Measurements from ENCODE around the gene SHBG. TPM values are rescaled to one million over a fixed set of nuclear protein-coding genes. Genes with fewer than 3 reads are reported as not detected.
A peak's percentile ranks its signal among the peaks of the same experiment; 100 is the strongest.

SHBG gene
- total and polyA plus RNA-seq, 10 of the 15 experiments (the other 5 are each of a cell fraction or from before 2014, with no cell fraction given) = not detected

DNA sequence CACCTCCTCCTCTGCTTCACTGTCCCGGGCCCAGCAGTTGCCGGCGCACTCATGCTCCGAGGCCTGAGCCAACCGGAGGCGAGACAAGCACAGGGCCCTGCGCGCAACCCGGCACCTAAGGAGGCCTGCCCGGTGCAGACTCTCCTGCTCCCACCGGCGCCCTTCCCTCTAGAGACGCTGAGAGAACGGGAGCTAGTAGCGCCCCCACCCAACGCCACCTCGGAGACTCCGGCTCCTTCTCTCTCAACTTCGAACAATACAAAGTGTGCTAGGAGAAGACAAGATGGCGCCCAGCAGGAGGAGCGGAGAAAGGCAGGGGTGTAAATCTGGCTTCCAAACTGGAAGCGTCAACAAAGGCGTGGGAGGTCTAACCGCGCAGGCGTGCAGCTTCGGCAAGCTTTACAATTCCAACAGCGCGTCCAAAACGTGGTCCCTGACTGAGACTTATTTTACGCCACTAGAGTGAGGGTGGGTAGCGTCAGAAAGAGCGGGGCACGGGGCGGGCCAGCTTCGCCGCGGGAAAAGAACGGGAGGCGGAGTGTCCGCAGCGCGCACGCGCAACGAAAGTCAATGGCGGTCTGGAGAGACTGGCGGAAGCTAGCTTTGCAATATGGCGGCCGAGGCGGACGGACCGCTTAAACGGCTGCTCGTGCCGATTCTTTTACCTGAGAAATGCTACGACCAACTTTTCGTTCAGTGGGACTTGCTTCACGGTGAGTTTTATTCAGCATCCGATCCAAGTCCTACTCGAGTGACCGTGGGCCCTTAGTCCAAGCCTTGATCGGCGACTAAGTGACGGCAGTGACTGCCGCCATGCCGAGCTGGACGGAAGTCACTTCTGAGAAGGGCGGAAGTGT lies 46.5 kb upstream of the SHBG start, which contains the start of gene MPDU1 (continued):
- TF ChIP-seq SP1 (IDR thresholded peaks at IDR 0.05; ENCODE audit: low read depth, low read length) = peak; percentile 16
- TF ChIP-seq, protein P1, sequence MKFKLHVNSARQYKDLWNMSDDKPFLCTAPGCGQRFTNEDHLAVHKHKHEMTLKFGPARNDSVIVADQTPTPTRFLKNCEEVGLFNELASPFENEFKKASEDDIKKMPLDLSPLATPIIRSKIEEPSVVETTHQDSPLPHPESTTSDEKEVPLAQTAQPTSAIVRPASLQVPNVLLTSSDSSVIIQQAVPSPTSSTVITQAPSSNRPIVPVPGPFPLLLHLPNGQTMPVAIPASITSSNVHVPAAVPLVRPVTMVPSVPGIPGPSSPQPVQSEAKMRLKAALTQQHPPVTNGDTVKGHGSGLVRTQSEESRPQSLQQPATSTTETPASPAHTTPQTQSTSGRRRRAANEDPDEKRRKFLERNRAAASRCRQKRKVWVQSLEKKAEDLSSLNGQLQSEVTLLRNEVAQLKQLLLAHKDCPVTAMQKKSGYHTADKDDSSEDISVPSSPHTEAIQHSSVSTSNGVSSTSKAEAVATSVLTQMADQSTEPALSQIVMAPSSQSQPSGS (IDR thresholded peaks at IDR 0.05; ENCODE audit: low read length) = no peak
- peak in 1 of 2 experiments; percentile 78; a peak in 1 of 4 replicates for TF ChIP-seq BHLHE40 (IDR thresholded peaks at IDR 0.05; ENCODE audit: borderline replicate concordance in 1 of 2, low read depth in 2 of 2, low read length in 1 of 2)
- peak; percentile 9; the same call in 1 of the 2 replicates for TF ChIP-seq EED (IDR thresholded peaks at IDR 0.05; ENCODE audit: low read depth)
- TF ChIP-seq, protein P2, sequence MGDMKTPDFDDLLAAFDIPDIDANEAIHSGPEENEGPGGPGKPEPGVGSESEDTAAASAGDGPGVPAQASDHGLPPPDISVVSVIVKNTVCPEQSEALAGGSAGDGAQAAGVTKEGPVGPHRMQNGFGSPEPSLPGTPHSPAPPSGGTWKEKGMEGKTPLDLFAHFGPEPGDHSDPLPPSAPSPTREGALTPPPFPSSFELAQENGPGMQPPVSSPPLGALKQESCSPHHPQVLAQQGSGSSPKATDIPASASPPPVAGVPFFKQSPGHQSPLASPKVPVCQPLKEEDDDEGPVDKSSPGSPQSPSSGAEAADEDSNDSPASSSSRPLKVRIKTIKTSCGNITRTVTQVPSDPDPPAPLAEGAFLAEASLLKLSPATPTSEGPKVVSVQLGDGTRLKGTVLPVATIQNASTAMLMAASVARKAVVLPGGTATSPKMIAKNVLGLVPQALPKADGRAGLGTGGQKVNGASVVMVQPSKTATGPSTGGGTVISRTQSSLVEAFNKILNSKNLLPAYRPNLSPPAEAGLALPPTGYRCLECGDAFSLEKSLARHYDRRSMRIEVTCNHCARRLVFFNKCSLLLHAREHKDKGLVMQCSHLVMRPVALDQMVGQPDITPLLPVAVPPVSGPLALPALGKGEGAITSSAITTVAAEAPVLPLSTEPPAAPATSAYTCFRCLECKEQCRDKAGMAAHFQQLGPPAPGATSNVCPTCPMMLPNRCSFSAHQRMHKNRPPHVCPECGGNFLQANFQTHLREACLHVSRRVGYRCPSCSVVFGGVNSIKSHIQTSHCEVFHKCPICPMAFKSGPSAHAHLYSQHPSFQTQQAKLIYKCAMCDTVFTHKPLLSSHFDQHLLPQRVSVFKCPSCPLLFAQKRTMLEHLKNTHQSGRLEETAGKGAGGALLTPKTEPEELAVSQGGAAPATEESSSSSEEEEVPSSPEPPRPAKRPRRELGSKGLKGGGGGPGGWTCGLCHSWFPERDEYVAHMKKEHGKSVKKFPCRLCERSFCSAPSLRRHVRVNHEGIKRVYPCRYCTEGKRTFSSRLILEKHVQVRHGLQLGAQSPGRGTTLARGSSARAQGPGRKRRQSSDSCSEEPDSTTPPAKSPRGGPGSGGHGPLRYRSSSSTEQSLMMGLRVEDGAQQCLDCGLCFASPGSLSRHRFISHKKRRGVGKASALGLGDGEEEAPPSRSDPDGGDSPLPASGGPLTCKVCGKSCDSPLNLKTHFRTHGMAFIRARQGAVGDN (IDR thresholded peaks at IDR 0.05) = peak; percentile 97
- peak; percentile 83 for TF ChIP-seq SREBF2 (IDR thresholded peaks at IDR 0.05; ENCODE audit: low read length)
- TF ChIP-seq BCL11A (IDR thresholded peaks at IDR 0.05; ENCODE audit: low read depth, low read length) = no peak
- TF ChIP-seq CBX5 (IDR thresholded peaks at IDR 0.05; ENCODE audit: low read depth) = no peak; the same call in 1 of the 2 replicates
- peak; percentile 99 for TF ChIP-seq PML (IDR thresholded peaks at IDR 0.05; ENCODE audit: low read length)
- TF ChIP-seq TCF3 (IDR thresholded peaks at IDR 0.05; ENCODE audit: borderline replicate concordance, insufficient read depth, low read depth, low read length) = no peak
- TF ChIP-seq JUND (IDR thresholded peaks at IDR 0.05; ENCODE audit: low read depth, low read length) = no peak
- peak; percentile 96 for TF ChIP-seq YY1 (IDR thresholded peaks at IDR 0.05; ENCODE audit: low read depth, low read length)
- no peak for TF ChIP-seq EZH2 (IDR thresholded peaks at IDR 0.05; ENCODE audit: borderline replicate concordance, control insufficient read depth, low read depth, low read length)
- TF ChIP-seq POU2F2 (IDR thresholded peaks at IDR 0.05; ENCODE audit: borderline replicate concordance, low read depth, low read length) = peak; percentile 78; the same call in 2 of the 3 replicates
- no peak for TF ChIP-seq BMI1 (IDR thresholded peaks at IDR 0.05; ENCODE audit: borderline replicate concordance)
- TF ChIP-seq BACH1 (IDR thresholded peaks at IDR 0.05; ENCODE audit: borderline replicate concordance) = peak; percentile 37
- no peak for TF ChIP-seq CHD4 (IDR thresholded peaks at IDR 0.05)
- TF ChIP-seq, protein P3, sequence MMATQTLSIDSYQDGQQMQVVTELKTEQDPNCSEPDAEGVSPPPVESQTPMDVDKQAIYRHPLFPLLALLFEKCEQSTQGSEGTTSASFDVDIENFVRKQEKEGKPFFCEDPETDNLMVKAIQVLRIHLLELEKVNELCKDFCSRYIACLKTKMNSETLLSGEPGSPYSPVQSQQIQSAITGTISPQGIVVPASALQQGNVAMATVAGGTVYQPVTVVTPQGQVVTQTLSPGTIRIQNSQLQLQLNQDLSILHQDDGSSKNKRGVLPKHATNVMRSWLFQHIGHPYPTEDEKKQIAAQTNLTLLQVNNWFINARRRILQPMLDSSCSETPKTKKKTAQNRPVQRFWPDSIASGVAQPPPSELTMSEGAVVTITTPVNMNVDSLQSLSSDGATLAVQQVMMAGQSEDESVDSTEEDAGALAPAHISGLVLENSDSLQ (IDR thresholded peaks at IDR 0.05) = peak; percentile 50
- TF ChIP-seq, protein P4, sequence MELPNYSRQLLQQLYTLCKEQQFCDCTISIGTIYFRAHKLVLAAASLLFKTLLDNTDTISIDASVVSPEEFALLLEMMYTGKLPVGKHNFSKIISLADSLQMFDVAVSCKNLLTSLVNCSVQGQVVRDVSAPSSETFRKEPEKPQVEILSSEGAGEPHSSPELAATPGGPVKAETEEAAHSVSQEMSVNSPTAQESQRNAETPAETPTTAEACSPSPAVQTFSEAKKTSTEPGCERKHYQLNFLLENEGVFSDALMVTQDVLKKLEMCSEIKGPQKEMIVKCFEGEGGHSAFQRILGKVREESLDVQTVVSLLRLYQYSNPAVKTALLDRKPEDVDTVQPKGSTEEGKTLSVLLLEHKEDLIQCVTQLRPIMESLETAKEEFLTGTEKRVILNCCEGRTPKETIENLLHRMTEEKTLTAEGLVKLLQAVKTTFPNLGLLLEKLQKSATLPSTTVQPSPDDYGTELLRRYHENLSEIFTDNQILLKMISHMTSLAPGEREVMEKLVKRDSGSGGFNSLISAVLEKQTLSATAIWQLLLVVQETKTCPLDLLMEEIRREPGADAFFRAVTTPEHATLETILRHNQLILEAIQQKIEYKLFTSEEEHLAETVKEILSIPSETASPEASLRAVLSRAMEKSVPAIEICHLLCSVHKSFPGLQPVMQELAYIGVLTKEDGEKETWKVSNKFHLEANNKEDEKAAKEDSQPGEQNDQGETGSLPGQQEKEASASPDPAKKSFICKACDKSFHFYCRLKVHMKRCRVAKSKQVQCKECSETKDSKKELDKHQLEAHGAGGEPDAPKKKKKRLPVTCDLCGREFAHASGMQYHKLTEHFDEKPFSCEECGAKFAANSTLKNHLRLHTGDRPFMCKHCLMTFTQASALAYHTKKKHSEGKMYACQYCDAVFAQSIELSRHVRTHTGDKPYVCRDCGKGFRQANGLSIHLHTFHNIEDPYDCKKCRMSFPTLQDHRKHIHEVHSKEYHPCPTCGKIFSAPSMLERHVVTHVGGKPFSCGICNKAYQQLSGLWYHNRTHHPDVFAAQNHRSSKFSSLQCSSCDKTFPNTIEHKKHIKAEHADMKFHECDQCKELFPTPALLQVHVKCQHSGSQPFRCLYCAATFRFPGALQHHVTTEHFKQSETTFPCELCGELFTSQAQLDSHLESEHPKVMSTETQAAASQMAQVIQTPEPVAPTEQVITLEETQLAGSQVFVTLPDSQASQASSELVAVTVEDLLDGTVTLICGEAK (IDR thresholded peaks at IDR 0.05; ENCODE audit: borderline replicate concordance) = peak; percentile 99
